Spleen (tissue), 7 donors: Measurements from ENCODE around the gene COL19A1.

ENCODE experiments used
- POLR2A ChIP-seq, 3 donors: fragments of 450-650 bp; IDR thresholded peaks; one replicate each; pipeline ENCODE4 v1.5.1; 2017; ENCODE audit warnings: antibody characterized with exemption in 3 of 3, mild to moderate bottlenecking in 1 of 3
- POLR2AphosphoS5 ChIP-seq, 3 donors: sonication (generic); formaldehyde crosslinking; IDR thresholded peaks; one replicate each; pipeline ENCODE4 v1.5.1; 2017; ENCODE audit warnings: antibody characterized with exemption in 3 of 3
- TF ChIP-seq, protein P1 (sequence below), 11 experiments: fragments of 200-600 bp in 7 of 11; fragments of 450-650 bp in 4 of 11; sonication (generic) in 4 of 11; IDR thresholded peaks in 8 of 11; conservative IDR thresholded peaks in 3 of 11; 1 replicate in 7 of 11; 2 replicates in 4 of 11; pipeline versions ENCODE4 v1.4.0 to v1.8.0; 2016 to 2021; ENCODE audit warnings: antibody characterized with exemption in 11 of 11, inconsistent platforms in 4 of 11, mild to moderate bottlenecking in 1 of 11
- donor health status: DM: no; HTN: no; CAD: no; lungs with moderate emphysema.
- donor health status: DM: no; HTN: no; CAD: no.
- donor health status: DM: no; HTN: no; CAD: no.

- TF ChIP-seq, protein P1, sequence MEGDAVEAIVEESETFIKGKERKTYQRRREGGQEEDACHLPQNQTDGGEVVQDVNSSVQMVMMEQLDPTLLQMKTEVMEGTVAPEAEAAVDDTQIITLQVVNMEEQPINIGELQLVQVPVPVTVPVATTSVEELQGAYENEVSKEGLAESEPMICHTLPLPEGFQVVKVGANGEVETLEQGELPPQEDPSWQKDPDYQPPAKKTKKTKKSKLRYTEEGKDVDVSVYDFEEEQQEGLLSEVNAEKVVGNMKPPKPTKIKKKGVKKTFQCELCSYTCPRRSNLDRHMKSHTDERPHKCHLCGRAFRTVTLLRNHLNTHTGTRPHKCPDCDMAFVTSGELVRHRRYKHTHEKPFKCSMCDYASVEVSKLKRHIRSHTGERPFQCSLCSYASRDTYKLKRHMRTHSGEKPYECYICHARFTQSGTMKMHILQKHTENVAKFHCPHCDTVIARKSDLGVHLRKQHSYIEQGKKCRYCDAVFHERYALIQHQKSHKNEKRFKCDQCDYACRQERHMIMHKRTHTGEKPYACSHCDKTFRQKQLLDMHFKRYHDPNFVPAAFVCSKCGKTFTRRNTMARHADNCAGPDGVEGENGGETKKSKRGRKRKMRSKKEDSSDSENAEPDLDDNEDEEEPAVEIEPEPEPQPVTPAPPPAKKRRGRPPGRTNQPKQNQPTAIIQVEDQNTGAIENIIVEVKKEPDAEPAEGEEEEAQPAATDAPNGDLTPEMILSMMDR (IDR thresholded peaks at IDR 0.05 in 8 of 11, conservative IDR thresholded peaks at IDR 0.05 in 3 of 11), result no peak
- no peak for TF ChIP-seq POLR2A (IDR thresholded peaks at IDR 0.05)
- TF ChIP-seq POLR2AphosphoS5 (IDR thresholded peaks at IDR 0.05), result no peak
Measured at GRCh38 chr6:70099732-70100131, 233.4 kb downstream of the COL19A1 start.
